DMS114 treated with DMSO at 0.1 percent for 48 hours (cell line): Measurements from ENCODE around the gene TOP2A.

Source experiments
- DNase-seq: peaks from one replicate; lab custom pipeline; 2025; ENCODE audit not compliant: unreplicated experiment; lab: John Stamatoyannopoulos, UW

TOP2A gene

GRCh38 chr17:40417609-40418427 is at the start of gene TOP2A:
Gene TOP2A (minus strand): TSS chr17:40417896. CDS start chr17:40417791, 105 bp downstream.
- peak; percentile 99 for DNase-seq

GRCh38 chr17:40467281-40467867 is 49.7 kb upstream of the TOP2A start:
- no peak for DNase-seq

- no peak for DNase-seq
These were observed 48.7 kb upstream of the TOP2A start for GRCh38 chr17:40466298-40466971.

- no peak for DNase-seq
These were observed 46.7 kb upstream of the TOP2A start for GRCh38 chr17:40464392-40464855.

GRCh38 chr17:40463122-40463550 is 45.4 kb upstream of the TOP2A start:
- no peak for DNase-seq

- DNase-seq = no peak
These were observed 44.8 kb upstream of the TOP2A start for GRCh38 chr17:40462343-40463121.

GRCh38 chr17:40461732-40462342 is 44.1 kb upstream of the TOP2A start:
- no peak for DNase-seq

GRCh38 chr17:40460968-40461731 is 43.5 kb upstream of the TOP2A start:
- DNase-seq = no peak

GRCh38 chr17:40460604-40460967 is 42.9 kb upstream of the TOP2A start:
- no peak for DNase-seq

- DNase-seq = no peak
These were observed 42.2 kb upstream of the TOP2A start for GRCh38 chr17:40459636-40460603.

- DNase-seq = no peak
These were observed 41.3 kb upstream of the TOP2A start for GRCh38 chr17:40458851-40459482.

- DNase-seq = no peak
These were observed 40.5 kb upstream of the TOP2A start for GRCh38 chr17:40457964-40458791.

GRCh38 chr17:40457369-40457768 is 39.7 kb upstream of the TOP2A start:
- DNase-seq = no peak

GRCh38 chr17:40456396-40456951 is 38.8 kb upstream of the TOP2A start:
- DNase-seq = no peak

- DNase-seq = no peak
These were observed 36.9 kb upstream of the TOP2A start for GRCh38 chr17:40454613-40454995.

- no peak for DNase-seq
These were observed 36.4 kb upstream of the TOP2A start for GRCh38 chr17:40453881-40454612.
